ENCODE results near the gene LCN9.
A peak's percentile ranks its signal among the peaks of the same experiment; 100 is the strongest.
"Not testable (repeated sequence)": the region's sequence is repeated elsewhere in the genome, so short reads cannot be mapped to it uniquely, and the experiment has no call there.

Gene LCN9, protein sequence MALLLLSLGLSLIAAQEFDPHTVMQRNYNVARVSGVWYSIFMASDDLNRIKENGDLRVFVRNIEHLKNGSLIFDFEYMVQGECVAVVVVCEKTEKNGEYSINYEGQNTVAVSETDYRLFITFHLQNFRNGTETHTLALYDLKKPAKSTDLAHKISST

DNA sequence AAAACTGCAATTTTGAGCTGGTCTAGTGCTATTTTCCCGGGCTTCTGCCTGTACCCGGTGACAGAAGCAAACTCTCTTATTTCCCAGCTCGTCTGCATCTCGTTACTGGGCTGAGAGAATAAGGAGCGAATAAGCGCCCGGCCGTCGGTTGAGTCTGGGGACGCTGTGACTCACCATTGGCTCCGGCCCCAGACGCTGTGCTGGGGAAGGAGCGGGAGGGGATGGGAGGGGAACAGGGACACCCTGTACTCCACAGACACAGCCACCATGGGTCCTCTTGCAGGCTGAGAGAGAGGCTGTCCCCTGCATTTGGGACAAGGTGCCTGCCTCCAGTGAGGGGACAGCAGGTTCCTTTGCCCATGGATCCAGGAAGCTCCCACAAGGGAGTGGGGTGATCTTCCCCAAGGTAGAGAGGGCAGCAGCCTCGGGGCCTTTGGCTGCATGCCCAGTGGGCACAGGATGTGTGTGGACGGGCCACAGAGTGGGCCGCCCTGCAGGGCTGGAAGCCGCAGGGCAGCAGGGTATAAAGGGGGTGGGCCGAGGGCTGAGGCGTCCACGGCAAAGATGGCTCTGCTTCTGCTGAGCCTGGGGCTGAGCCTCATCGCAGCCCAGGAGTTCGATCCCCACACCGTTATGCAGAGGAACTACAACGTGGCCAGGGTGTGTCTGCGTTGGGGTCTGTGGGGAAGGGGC, at the start of gene LCN9:
LCN9 (plus strand) TSS at position 552 of the 693 bp plus-strand sequence; CDS start at position 565, 13 bp downstream.
- DNase-seq: no peak

DNA sequence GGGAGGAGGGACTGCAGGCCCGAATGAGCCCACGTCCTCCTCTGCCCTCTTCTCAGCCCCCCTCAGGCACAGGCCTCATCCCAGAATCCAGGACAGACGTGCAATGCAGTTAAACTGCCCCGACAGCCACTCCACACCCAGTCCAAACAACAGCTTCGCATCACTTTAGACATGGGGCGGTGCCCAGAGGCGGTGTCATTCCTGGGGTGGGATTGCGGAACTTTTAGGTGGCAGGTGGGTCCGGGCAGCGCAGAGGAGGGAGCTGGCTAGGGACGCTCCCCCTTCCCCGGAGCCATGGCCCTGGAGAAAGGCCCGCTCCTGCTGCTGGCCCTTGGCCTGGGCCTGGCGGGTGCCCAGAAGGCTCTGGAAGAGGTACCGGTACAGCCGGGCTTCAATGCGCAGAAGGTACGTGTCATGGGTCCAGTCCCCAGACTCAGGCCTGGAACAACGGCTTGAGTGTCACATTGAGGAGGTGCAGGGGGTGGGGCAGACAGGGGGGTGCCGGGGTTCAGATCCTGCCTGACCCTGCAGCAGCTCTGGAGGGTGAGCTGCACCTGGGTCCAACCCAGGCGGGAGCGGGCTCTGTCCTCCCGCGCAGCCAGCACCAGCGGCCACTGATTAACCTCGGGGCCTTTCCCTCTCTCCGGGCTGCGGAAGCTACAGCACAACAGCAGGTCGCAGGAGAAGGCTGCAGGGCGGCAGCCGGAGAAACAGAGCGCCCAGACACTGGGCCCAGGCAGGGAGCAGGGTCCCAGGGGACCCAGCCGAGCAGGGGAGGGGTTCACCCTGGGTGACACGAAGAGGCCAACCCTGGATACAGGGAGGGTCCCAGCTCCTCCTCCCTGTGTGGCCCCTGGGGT, 48.9 kb upstream of the LCN9 start:
- no peak for DNase-seq

DNA sequence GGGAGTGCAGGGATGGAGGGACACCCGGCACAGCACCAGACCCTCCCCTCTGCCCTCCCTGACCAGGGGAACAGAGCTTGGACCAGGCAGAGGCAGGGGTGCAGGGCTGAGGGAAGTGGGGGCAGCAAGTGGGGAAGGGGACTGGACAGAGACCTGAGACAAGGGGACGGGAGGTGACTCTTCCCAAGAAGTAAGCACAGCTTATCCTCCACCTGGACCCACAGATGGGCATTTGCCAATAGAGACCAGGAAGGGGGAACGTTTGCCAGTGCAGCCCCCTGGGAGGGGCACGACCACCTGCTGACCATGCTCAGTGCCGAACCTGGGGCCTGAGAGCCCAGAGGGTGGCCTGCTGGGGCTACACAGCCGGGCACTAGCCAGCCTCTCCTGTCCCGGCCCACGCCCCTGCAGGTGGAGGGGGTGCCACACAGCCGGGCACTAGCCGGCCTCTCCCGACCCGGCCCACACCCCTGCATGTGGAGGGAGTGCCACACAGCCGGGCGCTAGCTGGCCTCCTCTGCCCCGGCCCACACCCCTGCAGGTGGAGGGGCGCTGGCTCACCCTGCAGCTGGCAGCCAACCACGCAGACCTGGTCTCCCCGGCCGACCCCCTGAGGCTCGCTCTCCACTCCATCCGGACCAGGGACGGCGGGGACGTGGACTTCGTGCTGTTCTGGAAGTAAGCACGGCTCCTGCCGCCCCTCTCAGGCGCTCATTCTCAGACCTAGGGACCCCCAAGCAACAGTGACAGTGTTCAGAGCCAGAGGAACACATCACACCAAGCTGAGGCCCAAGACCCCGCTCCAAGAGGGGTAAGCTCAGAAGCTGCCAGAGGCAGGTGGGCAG, 48.1 kb upstream of the LCN9 start:
- DNase-seq: no peak

DNA sequence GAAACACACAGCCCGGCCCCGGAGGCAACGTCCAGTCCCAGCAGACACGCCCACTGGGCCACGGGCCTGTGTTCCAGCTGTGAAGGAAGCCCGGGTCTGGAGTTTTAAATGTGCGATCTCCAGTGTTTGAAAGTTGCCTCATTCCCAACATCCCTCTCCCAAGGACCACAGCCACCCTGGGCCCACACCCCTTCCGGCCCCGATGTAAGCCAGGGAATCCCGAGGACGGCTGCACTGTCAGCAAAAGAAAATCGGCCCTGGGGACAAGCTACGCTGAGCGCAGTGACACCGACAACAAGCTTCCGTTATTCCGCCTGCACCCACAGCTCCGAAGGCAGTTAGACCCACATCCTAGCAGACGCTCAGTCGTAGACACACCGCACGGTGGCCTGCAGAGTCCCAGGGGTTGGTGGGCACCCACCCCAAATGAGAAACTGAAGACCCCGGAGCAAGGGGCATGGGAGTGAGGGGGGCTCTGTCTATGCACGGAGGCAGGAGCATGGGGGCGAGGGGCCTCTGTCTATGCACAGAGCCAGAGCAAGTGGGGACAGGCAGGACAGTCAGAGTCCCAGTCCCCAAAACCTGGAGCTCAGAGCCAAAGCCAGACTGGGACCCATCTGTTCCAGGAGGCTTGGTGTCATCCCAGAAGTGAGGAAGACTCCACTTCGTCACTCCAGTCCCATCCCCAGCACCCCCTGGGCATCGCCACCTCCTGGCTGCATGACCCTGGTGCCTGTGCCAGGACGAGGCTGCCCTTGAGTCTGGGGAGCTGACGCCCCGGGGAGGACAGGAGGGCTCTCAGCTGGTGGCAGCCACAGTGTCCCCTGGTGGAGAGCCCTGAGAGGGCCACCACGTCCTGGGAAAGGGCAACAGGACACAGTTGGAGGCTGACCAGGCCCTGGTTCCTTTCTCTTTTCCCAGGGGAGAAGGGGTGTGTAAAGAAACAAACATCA, 47.2 kb upstream of the LCN9 start:
- DNase-seq: no peak

DNA sequence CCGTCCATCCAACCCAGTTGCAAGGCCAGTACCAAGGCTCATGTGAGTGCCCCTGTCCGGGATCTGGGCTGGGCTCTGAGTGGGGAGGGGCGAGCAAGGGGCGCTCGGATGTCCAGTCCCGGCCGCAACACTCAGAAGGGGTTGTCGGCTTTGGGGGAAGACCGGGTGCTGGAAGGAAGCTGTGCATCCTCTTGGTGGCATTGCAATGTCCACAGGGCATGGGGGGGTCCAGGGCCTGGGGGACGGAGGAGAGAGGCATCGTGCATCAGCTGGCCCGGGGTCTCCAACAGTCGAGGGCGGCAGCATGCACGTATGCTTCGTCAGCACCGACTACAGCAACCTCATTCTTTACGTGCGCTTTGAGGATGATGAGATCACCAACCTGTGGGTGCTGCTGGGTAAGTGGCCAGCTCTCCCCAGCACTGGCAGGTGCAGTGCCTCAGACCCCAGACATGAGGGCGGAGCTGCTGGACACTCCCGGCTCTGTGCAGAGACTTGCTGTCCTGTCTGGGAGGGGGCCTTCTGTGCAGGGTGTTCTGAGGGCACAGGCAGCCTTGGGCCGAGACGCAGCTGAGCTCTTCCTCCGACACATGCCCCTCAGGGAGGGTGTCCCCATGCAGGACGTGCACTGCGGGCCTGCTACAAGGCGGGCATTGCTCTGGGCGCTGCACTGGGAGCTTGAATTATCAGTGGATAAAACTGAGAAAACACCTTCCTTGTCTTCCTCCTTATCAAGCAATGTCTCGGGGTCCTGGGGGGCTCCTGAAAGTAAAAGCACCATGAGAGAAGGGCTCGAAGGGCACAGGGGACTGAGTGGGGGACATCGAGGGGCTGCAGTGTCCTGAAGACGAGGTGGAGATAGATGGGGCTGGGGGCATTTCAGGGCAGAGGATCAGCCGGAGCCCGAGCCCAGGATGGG, 46.2 kb upstream of the LCN9 start:
- no peak for DNase-seq

DNA sequence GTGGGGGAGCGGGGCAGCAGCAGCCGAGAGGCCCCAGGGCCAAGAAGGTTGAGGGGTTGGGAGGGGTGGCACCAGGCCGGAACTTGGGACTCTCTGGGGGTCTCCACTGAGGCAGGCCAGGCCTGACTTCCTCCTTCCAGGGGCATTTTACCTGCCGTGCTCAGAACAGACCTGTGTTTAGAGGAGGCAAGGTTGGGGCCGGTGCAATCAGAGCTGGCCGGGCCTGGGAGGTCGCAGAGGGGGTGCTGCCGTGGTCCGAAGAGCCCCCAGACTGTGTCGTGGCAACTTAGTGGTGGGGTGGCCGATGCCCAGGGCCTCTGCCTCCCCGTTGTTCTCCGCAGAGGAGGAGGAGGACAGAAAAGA, 45.6 kb upstream of the LCN9 start:
- no peak for DNase-seq

DNA sequence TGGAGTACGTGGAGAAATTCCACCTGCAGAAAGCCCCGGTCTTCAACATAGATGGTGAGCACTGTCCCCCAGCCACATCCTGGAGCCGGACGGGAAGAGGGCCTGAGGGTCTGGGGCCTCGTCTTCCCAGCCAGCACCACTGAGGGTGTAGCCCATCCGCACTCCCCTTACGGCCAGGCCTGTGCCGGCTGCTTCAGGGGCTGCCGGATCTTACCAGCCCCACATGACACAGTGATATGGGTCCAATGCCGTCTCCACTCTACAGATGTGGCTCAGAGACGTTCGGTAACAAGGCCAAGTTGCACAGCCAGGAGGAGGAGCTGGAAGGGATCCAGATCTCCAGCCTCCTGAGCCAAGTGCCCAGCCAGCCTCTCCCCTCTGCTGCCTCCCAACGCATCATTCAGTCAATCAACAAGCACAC, 45.1 kb upstream of the LCN9 start:
- DNase-seq: no peak

DNA sequence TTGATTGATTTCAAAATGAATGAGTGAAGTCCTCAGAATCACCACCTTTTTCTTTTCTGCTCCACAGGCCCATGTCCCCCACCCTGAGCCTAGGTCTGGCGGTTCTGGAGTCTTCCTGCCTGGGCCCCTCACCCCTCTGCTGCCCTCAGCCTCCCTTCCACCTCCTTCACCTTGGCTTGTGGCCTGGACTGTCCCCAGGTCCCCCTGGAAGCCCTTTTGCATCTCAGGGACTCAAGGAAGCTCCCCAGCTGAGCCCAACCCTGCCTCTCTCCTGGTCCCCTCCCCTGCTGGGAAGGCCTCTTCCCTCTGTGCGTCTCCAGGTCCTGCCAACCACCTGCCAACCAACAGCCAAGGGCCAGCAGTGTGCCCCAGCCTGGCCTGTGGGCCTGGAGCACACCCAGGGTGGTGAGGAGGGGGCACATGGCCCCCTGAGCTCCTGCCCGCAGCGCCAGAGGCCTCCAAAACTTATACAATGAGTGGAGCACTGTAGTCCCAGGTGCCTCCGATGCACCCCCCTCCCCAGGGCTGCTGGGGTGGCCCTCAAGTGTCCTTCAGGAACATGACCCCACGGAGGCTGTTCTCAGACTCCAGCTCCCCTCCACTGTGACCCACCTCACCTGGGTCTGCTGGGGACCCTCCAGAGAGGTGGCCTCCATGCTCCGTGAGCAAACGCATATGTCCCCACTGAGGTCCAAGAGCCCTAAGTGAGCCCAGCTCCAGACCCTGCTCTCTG, 44.1 kb upstream of the LCN9 start:
- DNase-seq: no peak

DNA sequence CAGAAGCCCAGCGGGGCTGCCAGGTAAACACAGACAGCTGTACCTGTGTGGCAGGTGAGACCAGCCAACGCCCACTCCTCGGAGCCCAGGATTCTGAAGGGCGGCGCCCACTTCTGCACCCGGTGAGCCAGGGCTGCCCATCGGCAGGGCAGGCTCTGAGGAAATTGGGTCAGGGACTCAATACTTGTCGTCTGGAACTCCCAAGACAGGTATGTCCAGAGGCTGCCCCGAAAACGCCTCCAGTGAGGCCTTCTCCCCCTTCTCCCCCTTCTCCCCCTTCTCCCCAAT, 43.6 kb upstream of the LCN9 start:
- no peak for DNase-seq

DNA sequence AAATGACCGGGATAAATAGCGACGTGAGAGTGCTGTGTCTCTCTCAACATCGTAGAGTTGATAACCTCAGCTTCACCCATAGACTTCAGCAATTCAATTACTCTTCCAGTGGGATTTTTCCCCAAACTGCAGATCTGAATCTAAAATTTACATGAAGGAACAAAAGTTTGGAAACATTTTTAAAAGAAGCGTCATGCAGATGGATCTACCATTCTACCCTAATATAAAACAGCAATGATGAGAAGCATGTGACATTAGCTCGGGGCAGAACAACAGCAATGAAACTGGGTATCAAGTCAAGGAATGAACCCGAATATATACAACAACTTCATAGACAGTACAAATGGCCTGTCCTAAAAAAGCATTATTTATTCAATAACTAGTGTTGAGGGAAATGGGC, 42.6 kb upstream of the LCN9 start:
- DNase-seq: no peak

DNA sequence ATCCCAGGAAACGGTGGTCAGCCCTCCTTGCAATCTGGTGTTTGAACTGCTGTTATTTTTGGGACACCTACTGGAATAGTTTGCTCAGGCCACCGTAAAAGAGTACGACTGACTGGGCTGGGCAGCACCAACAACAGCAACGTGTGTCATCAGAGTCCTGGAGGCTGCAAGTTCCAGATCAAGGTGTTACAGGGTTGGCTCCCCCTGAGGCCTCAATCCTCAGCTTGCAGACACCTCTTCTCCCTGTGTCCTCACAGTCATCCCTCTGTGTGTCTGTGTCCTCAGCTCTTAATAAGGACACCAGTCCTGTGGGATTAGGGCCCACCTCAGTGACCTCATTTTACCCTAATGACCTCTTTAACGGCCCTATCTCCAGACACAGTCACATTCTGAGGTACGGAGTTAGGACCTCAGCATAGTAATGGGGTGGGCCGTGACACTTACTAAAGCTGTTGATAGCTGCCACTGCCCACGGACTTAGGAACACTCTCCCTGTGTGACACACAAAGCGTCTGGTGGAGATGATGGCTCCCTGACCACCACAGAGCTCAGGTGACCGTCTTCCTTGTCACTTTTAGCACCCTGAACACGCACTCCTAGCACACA, 40.6 kb upstream of the LCN9 start:
- DNase-seq: no peak

DNA sequence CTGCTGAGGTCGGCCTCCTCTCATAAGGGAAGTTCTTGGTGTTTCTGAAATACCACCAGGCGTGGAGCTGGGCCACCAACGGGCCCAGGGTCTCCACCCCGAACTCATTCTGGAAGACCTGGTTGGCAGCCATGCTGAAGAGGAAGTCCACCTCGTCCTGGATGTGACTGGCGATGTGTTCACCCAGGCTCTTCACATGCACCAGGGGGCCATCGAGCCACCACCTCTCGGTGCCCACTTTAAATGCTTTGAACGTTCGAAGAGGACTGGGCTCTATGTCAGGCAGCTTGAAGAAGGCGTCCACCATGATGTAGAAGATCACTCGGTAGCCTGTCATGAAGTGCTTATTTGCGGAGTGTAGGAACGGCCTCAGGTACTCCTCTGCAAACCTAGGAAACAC, 38.8 kb upstream of the LCN9 start:
- DNase-seq: no peak

DNA sequence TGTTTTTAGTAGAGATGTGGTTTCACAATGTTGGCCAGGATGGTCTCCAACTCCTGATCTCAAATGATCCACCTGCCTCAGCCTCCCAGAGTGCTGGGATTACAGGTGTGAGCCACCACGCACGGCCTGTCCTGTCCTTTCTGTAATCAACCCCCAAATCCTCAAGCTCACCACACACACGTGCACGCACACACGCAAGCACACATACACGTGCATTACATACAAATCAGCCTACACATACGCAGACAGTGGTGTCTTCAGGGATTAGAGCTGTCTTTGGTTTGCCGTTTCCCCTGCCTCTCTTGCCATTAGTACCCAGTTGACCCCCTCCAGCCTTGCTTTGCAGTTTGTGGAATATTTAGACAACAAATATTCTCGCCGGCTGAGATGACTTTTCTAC, 30.3 kb upstream of the LCN9 start:
- DNase-seq: no peak

DNA sequence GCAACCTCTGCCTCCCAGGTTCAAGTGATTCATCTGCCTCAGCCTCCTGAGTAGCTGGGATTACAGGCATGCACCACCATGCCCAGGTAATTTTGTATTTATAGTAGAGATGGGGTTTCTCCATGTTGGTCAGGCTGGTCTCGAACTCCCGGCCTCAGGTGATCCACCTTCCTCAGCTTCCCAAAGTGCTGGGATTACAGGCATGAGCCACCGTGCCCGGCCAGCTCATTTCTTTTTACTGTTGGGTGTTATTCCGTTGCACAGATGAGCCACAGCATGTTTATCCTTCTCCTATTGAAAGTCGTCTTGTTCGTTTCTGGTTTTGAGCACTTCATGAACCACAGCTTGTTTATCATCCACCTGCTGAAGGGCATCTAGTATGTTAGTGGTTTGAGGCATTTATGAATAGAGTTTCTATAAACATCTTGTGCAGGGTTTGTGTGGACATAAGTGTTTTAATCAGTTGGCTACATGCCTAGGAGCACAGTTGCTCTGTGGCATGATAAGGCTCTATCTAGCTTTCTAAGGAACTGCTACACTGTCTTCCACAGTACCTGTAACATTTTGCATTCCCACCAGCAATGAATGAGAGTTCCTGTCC, 26.1 kb upstream of the LCN9 start:
- DNase-seq: not testable (repeated sequence)

DNA sequence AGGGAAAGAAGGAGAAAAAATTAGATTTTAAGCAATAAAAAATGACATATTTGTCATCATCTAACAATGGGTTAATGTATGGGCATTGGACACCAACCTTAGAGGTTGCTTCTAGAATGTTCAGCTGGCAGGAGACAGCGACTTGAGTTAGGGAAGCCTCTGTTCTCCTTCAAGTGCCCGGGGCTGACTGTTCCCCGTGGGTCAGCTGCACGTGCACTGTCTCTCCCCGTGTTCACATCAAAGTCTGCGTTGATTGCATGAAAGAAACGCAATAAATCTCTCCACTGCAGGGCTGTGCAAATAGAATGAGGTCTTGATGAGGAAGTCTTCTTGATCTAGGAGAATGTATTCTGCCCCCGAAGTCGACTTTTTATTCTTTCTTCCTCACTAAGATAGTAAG, 23.9 kb upstream of the LCN9 start, which contains the start of gene GLT6D1:
GLT6D1 (minus strand) TSS at position 345 of the 400 bp plus-strand sequence. CDS start 353 bp downstream, outside the sequence.
- no peak for DNase-seq

DNA sequence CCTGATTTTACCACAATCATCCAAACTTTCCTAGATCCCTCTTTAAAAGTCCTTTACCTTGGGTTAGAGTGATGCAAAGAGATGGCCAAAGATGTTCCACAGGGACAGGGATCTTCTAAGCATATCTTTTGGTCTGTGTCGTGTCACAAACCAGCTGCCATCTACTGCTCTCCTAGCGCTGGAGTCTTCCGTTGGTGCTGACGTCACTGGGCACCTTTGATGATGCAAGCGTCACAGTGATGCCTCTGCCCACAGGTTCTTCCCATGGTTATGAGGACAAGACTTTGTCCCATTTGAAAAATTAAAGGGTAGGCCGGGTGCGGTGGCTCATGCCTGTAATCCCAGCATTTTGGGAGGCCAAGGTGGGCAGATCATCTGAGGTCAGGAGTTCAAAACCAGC, 22.1 kb upstream of the LCN9 start:
- DNase-seq: no peak

DNA sequence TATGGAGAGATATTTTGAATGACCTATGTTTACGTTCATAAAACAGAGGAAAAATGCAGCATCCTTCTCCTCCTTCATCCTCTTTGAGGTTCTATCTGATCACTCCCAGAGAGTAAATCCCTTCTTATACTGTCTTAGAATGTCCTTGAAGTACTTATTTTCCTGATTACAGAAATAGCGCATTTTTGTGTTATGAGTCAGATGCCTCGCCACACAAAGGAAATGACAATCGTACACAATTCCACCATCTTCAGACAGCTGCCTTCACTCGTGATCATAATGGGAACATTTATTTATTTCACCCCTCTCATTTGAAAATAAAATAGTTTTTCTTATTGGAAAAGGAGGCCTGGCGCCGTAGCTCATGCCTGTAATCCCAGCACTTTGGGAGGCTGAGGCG, 21.4 kb upstream of the LCN9 start:
- peak; percentile 23 for DNase-seq

DNA sequence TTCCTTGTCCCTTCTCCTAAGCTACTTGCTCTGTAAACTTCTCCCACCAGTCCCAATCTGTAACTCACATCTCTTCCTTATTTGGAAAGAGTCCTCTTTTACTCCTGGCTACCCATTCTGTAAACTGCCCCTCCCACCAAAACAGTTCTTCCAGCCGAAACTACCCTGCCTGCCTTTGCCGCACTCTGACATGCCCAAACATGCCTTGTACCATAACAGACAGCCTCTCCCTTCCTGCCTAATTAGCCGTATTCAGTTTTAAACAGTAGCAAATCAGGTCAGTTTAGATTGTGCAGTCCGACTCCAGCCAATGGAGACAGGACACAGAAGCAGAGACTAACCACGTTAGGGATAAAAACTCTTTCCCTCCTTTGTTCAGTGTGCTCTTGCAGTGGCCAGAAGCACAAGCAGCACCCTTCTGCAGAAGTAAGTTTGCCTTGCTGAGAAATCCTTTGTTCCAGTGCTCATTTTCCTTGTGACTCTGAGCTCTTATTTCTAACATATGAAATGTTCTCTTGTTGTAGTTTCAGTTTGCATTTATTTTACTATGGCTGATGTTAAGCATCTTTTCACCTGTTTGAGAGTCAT, 18.4 kb upstream of the LCN9 start:
- no peak for DNase-seq

DNA sequence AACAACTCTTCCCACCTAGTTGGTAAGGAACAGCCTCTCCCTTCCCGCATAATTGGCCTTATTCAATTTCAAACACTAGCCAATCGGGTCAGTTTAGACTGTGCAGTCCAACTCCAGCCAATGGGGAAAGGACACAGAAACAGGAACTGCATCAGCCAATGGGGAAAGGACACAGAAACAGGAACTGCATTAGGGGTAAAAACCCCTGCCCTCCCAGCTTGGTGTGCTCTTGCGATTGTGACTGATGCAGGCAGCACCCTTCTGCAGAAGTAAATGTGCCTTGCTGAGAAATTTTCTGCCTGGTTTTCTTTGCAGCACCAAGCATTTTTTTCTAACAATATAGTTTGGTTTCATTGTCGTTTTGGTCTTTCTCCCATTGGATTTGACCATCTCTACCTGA, 15.2 kb upstream of the LCN9 start:
- no peak for DNase-seq

Measured in HCEC 1CT (cell line).